NB4 (cell line): ENCODE results near the gene HIGD1C.

ENCODE experiments used
- DNase-seq: peaks from one replicate; pipeline ENCODE4 v3.0.0; 2010; ENCODE audit warnings: low read depth
- H3K4me3 ChIP-seq: one replicate; pipeline ENCODE4 v1.5.1; 2011; ENCODE audit warnings: mild to moderate bottlenecking, low read depth, low read length, moderate library complexity
- MYC ChIP-seq: IDR thresholded peaks from 2 replicates; pipeline ENCODE4 v1.6.1; 2011; ENCODE audit warnings: low read depth, low read length
- POLR2A ChIP-seq: IDR thresholded peaks from 2 replicates; pipeline ENCODE4 v1.6.1; 2011; ENCODE audit warnings: mild to moderate bottlenecking; ENCODE audit not compliant: insufficient read length; ENCODE audit errors: extremely low read depth
- TF ChIP-seq, protein P1 (sequence below): IDR thresholded peaks from one replicate; pipeline ENCODE4 v1.5.1; 2012; ENCODE audit warnings: low read depth, low read length
- TF ChIP-seq, protein P2 (sequence below): IDR thresholded peaks from 2 replicates; pipeline ENCODE4 v1.6.1; 2011; ENCODE audit warnings: low read depth, low read length

HIGD1C gene

DNA sequence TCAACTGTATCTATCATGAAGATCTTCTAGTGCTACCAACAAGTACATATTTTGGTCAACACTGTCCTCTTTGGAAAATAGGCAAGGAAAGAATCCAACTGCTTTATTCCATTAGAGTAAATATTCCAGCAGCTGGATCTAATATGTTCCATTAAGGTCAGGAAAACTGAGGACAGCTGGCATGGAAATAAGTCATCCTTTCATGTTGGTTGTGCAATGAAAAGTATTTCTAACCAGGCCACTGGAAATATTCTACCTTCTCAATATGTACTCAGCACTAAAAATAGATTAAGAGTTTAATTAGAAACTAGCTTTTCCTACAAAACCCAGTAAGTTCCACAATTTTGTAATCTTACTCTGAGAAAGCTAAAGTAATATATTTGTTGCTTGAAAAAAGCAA, 19.6 kb downstream of the HIGD1C start:
- TF ChIP-seq, protein P1, sequence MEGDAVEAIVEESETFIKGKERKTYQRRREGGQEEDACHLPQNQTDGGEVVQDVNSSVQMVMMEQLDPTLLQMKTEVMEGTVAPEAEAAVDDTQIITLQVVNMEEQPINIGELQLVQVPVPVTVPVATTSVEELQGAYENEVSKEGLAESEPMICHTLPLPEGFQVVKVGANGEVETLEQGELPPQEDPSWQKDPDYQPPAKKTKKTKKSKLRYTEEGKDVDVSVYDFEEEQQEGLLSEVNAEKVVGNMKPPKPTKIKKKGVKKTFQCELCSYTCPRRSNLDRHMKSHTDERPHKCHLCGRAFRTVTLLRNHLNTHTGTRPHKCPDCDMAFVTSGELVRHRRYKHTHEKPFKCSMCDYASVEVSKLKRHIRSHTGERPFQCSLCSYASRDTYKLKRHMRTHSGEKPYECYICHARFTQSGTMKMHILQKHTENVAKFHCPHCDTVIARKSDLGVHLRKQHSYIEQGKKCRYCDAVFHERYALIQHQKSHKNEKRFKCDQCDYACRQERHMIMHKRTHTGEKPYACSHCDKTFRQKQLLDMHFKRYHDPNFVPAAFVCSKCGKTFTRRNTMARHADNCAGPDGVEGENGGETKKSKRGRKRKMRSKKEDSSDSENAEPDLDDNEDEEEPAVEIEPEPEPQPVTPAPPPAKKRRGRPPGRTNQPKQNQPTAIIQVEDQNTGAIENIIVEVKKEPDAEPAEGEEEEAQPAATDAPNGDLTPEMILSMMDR, result no peak
- TF ChIP-seq POLR2A (no peak), MYC (no peak)
- TF ChIP-seq, protein P2, sequence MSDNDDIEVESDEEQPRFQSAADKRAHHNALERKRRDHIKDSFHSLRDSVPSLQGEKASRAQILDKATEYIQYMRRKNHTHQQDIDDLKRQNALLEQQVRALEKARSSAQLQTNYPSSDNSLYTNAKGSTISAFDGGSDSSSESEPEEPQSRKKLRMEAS, result no peak
- no peak overlapping the region for H3K4me3 ChIP-seq
- no peak for DNase-seq

DNA sequence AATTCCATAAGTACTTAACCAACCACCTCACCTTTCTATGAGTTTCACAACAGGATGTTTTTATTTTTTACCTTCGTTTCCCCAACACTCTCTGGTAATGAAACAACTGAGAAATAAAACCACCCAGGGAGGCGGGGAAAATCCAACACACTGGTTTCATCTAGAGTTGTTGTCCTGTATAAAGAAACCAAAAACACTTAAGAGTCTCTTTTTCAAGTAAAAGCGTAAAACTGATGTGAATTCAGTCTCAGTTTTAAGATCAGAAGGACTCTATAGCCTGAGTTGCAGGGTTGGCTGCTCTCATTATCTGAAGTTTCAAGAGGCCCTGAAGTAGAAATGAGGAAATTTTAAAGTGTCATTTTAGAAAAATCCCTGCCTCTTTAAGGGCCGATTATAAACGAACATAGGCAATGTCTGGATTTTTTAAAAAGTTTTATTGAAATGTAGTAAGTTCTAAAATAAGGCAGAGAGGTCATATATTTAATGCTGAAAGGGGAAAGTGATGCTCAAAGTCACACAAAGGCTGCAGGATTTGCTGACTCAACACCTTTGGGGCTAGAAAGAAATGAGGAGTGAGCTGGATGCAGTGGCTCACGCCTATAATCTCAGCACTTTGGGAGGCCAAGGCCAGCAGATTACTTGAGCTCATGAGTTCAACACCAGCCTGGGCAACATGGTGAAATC, 27.2 kb downstream of the HIGD1C start:
- DNase-seq, result no peak
- H3K4me3 ChIP-seq, result no peak overlapping the region
- TF ChIP-seq, protein P1, result no peak
- TF ChIP-seq POLR2A (no peak), MYC (no peak)
- TF ChIP-seq, protein P2, result no peak

GRCh38 chr12:50980545-50980944, 28.2 kb downstream of the HIGD1C start:
- TF ChIP-seq POLR2A, result no peak
- TF ChIP-seq, protein P1, result no peak
- no peak for DNase-seq
- H3K4me3 ChIP-seq, result no peak overlapping the region

GRCh38 chr12:50981319-50982239, 29.2 kb downstream of the HIGD1C start:
- TF ChIP-seq POLR2A (no peak), MYC (no peak)
- TF ChIP-seq, protein P1, result no peak
- TF ChIP-seq, protein P2, result no peak
- no peak for DNase-seq
- no peak overlapping the region for H3K4me3 ChIP-seq

DNA sequence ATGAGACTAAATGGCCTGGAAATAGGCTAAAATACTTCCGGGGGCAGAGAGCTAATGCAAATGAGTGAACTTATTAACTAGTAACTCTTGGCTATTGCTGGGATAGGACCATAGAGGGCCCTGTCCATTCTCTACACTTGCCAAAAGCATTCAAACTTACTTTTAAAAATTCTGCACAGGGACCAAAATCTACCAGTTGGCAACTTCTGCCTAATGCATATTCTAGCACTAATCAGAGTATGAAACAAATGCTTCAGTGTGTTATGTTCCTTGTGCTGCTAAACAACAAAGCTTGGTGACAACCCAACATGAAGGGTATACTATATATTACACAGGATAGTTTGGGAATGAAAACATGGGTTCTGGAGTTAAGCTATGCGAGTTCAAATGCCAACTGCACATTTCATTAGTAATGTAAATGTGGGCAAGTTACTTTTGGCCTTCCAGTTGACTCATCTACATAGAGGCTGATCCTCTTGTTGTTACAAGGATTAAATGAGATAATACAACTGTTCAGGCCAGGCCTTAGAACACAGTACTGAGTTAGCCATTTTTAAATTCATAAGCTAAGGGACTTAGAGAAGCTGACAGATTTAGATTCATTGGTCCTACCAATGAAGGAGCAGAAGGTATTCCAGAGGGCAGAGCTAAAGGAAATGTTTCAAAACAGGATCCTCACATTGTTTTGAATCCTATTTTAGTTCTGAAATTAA, 32.4 kb downstream of the HIGD1C start:
- no peak overlapping the region for H3K4me3 ChIP-seq
- no peak for DNase-seq
- no peak for TF ChIP-seq POLR2A
- TF ChIP-seq, protein P2, result no peak
- TF ChIP-seq, protein P1, result no peak
- TF ChIP-seq MYC, result no peak
